HG03064 (cell line): ENCODE results near the gene WEE2.
"Not testable (repeated sequence)": the region's sequence is repeated elsewhere in the genome, so short reads cannot be mapped to it uniquely, and the experiment has no call there.

Source experiments
- ATAC-seq: cut with Tn5 transposase; IDR thresholded peaks from one replicate; pipeline ENCODE4 v1.9.1; 2021; ENCODE audit warnings: low read depth; ENCODE audit not compliant: unreplicated experiment

The WEE2 gene

GRCh38 chr7:141763797-141764196, 55.6 kb downstream of the WEE2 start, which contains the start of gene TAS2R3:
Gene TAS2R3, plus strand, starts transcription at chr7:141764097. Its CDS starts 62 bp downstream, at chr7:141764159.
- ATAC-seq, result no peak

GRCh38 chr7:141770083-141770583, 62.0 kb downstream of the WEE2 start:
- not testable (repeated sequence) for ATAC-seq

GRCh38 chr7:141776374-141776773, 68.2 kb downstream of the WEE2 start, which contains the start of gene TAS2R4:
Gene TAS2R4, plus strand, starts transcription at chr7:141776674. Its CDS starts 1,815 bp downstream, at chr7:141778489.
- ATAC-seq, result no peak
